ENCODE measurements around the gene FRMD4A. TPM values are rescaled to one million over a fixed set of nuclear protein-coding genes. Genes with fewer than 3 reads are reported as not detected.

FRMD4A gene
- total and polyA plus RNA-seq, 3 donors from 2014 or later: 15.0 to 20.8 (median 18.7) TPM

- DNase-seq: no peak
- Histone ChIP-seq H3K27me3 (no peaks in the 10 kb centered on the region), H3K36me3 (ENCODE audit: low read depth, missing control alignments) (no peaks in the 10 kb centered on the region), H3K9me3 (no peaks in the 10 kb centered on the region), H3K27ac (no peak overlapping the region), H3K4me3 (no peak overlapping the region), H3K4me1 (no peaks in the 10 kb centered on the region)
- intact Hi-C loops (cut with DNase I; ENCODE audit: low total_unique reads): no loop called here
- TF ChIP-seq CTCF (IDR thresholded peaks at IDR 0.05) (no peak), POLR2A (IDR thresholded peaks at IDR 0.05) (no peak)
- 94 to 95% methylated on average over 3 of the region's 3 CpGs for WGBS, 2 donors
Observed at GRCh38 chr10:14106828-14107227, 223.9 kb downstream of the FRMD4A start.

- no peak overlapping the region for H3K4me3 ChIP-seq
- no peaks in the 10 kb centered on the region for H3K27me3 ChIP-seq
- intact Hi-C loops (cut with DNase I; ENCODE audit: low total_unique reads): no loop called here
- H3K36me3 ChIP-seq (ENCODE audit: low read depth, missing control alignments): no peaks in the 10 kb centered on the region
- H3K9me3 ChIP-seq: no peaks in the 10 kb centered on the region
- no peaks in the 10 kb centered on the region for H3K4me1 ChIP-seq
- H3K27ac ChIP-seq: no peak overlapping the region
- DNase-seq: no peak
- TF ChIP-seq POLR2A (IDR thresholded peaks at IDR 0.05): no peak
- TF ChIP-seq CTCF (IDR thresholded peaks at IDR 0.05): no peak
- WGBS, 2 donors: 97 to 98% methylated on average over 8 of the region's 8 CpGs
Observed at GRCh38 chr10:14102056-14102455, 228.7 kb downstream of the FRMD4A start.

- no peak for DNase-seq
- H3K27me3 ChIP-seq: no peaks in the 10 kb centered on the region
- TF ChIP-seq POLR2A (IDR thresholded peaks at IDR 0.05) (no peak), CTCF (IDR thresholded peaks at IDR 0.05) (no peak)
- H3K9me3 ChIP-seq: no peaks in the 10 kb centered on the region
- no peaks in the 10 kb centered on the region for H3K36me3 ChIP-seq (ENCODE audit: low read depth, missing control alignments)
- no peak overlapping the region for H3K27ac ChIP-seq
- H3K4me3 ChIP-seq: no peak overlapping the region
- intact Hi-C loops (cut with DNase I; ENCODE audit: low total_unique reads): no loop called here
- 79 to 92% methylated on average over 8 of the region's 8 CpGs for WGBS, 2 donors
- no peaks in the 10 kb centered on the region for H3K4me1 ChIP-seq
Observed at GRCh38 chr10:14099885-14100284, 230.8 kb downstream of the FRMD4A start.

- Histone ChIP-seq H3K27ac (no peak overlapping the region), H3K9me3 (no peaks in the 10 kb centered on the region), H3K4me1 (no peaks in the 10 kb centered on the region), H3K27me3 (no peaks in the 10 kb centered on the region), H3K4me3 (no peak overlapping the region), H3K36me3 (ENCODE audit: low read depth, missing control alignments) (no peaks in the 10 kb centered on the region)
- WGBS, 2 donors: 60 to 70% methylated on average over 14 of the region's 14 CpGs
- intact Hi-C loops (cut with DNase I; ENCODE audit: low total_unique reads): loop anchor here (5.0 kb wide), 1 partner anchor 307 kb away; no protein-coding TSS in a partner anchor
- peak in 1 of 3 experiments; percentile 43 for TF ChIP-seq CTCF (IDR thresholded peaks at IDR 0.05)
- no peak for TF ChIP-seq POLR2A (IDR thresholded peaks at IDR 0.05)
- no peak for DNase-seq
Observed at GRCh38 chr10:14093730-14094484, 236.8 kb downstream of the FRMD4A start.

GRCh38 chr10:14092799-14093198 lies 237.9 kb downstream of the FRMD4A start:
- WGBS, 2 donors: 86 to 95% methylated on average over 4 to 5 of the region's 5 CpGs
- Histone ChIP-seq H3K4me1 (no peaks in the 10 kb centered on the region), H3K27ac (no peak overlapping the region), H3K4me3 (no peak overlapping the region), H3K36me3 (ENCODE audit: low read depth, missing control alignments) (no peaks in the 10 kb centered on the region), H3K9me3 (no peaks in the 10 kb centered on the region), H3K27me3 (no peaks in the 10 kb centered on the region)
- DNase-seq: no peak
- intact Hi-C loops (cut with DNase I; ENCODE audit: low total_unique reads): loop anchor here (5.0 kb wide), 1 partner anchor 305 kb away; no protein-coding TSS in a partner anchor
- TF ChIP-seq POLR2A (IDR thresholded peaks at IDR 0.05): no peak
- no peak for TF ChIP-seq CTCF (IDR thresholded peaks at IDR 0.05)

All from testis (tissue), 3 donors.